SK-N-MC (cell line): ENCODE data around the gene ANGPTL8.

Experiments
- EZH2 ChIP-seq: fragments of 200-600 bp; sonication (generic); IDR thresholded peaks from one replicate; pipeline ENCODE4 v1.6.1; 2017; ENCODE audit warnings: antibody characterized with exemption
- FOXP2 ChIP-seq: optimal IDR thresholded peaks from 2 replicates; pipeline ENCODE3; 2011; ENCODE audit warnings: mild to moderate bottlenecking, moderate library complexity; ENCODE audit not compliant: insufficient read depth; ENCODE audit errors: extremely low read length, control extremely low read depth
- POLR2AphosphoS5 ChIP-seq: IDR thresholded peaks from 2 replicates; pipeline ENCODE4 v1.6.1; 2012; ENCODE audit warnings: mild to moderate bottlenecking, low read depth, low read length, borderline replicate concordance

DNA sequence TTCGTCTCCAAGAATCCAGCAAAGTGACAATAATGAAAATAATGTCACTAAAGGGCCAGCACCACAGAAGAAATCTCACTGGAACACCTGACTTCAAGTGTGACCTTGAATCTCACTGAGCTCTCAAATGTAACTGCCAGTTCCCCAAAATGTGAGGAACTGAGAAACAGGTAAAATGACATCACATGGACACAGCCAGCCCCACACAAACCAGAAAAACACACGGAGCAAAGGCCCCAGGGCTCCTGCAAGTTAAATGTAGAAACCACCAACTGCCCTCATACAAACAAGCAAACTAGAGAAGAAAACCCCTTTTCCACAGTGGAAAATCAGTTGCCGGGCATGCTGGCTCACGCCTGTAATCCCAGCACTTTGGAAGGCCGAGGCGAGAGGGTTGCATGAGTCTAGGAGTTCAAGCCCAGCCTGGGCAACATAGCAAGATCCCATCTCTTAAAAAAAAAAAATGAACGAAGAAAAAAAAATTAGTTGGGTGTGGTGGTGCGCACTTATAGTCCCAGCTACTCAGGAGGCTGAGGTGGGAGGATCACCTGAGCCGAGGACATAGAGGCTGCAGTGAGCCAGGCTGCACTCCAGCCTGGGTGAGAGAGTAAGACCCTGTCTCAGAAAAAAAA, 33.4 kb upstream of the ANGPTL8 start:
- TF ChIP-seq POLR2AphosphoS5 (no peak), EZH2 (no peak), FOXP2 (no peak)
